HepG2 (cell line): ENCODE measurements around the gene COX15. TPM values are rescaled to one million over a fixed set of nuclear protein-coding genes. Genes with fewer than 3 reads are reported as not detected.
"Not testable (repeated sequence)": the region's sequence is repeated elsewhere in the genome, so short reads cannot be mapped to it uniquely, and the experiment has no call there.

Experiments used
- ATAC-seq: fragments of 200-7000 bp; cut with Tn5 transposase; 3 replicates; pipeline ENCODE4 v1.9.1; 2020; ENCODE audit warnings: mild to moderate bottlenecking, moderate library complexity
- BruUV-seq: library from RNA; stranded (reverse); fragments of 400-500 nt; replicated peaks from 2 replicates; lab custom pipeline; 2021; lab: Mats Ljungman, UMichigan
- CTCF ChIA-PET: fragments of 300-600 bp; formaldehyde crosslinking; extraction: SDS; loops from one replicate; lab custom pipeline; 2021; ENCODE audit warnings: low total read pairs, inconsistent platforms, low intra/inter-chr PET ratio; lab: Yijun Ruan, JAX
- POLR2A ChIA-PET: fragments of 350-600 bp; sonication (Branson Sonifier 250); formaldehyde crosslinking; loops from one replicate; lab custom pipeline; 2020; ENCODE audit warnings: antibody characterized with exemption, inconsistent platforms; lab: Yijun Ruan, JAX
- DNase-seq: peaks from one replicate; pipeline ENCODE4 v3.0.0-alpha.2; 2015; ENCODE audit warnings: low spot score
- FAIRE-seq: peaks from 3 replicates; lab custom pipeline; 2011; peaks lifted over from hg19 to GRCh38; lab: Jason Lieb, UNC
- H2AFZ ChIP-seq: one replicate; pipeline ENCODE4 v1.6.1; 2011; ENCODE audit warnings: low read length, inconsistent platforms
- H3K27ac ChIP-seq: fragments of 300-600 bp; 3 replicates; pipeline ENCODE4 v1.8.0; 2011; ENCODE audit warnings: mixed run types, mild to moderate bottlenecking, mixed read lengths, low read length, inconsistent platforms; ENCODE audit not compliant: insufficient read depth; ENCODE audit errors: extremely low read length
- H3K27me3 ChIP-seq, 2 experiments: fragments of 200-600 bp in 1 of 2; 2 replicates in 1 of 2; 3 replicates in 1 of 2; pipeline versions ENCODE4 v1.6.0 to v1.8.0; 2011; ENCODE audit warnings: low read length in 2 of 2, mild to moderate bottlenecking in 2 of 2, moderate library complexity in 2 of 2, inconsistent platforms in 1 of 2; ENCODE audit not compliant: insufficient read depth in 2 of 2, control insufficient read depth in 1 of 2
- H3K36me3 ChIP-seq, 2 experiments: fragments of 200-600 bp in 1 of 2; replicated peaks in 1 of 2; 2 replicates in 1 of 2; 3 replicates in 1 of 2; pipeline versions ENCODE4 v1.5.1 to v1.8.0; 2011; ENCODE audit warnings: low read length in 2 of 2, inconsistent platforms in 1 of 2; ENCODE audit not compliant: insufficient read depth in 2 of 2, control insufficient read depth in 1 of 2
- H3K4me1 ChIP-seq: 2 replicates; pipeline ENCODE4 v1.5.1; 2012; ENCODE audit warnings: low read length, inconsistent platforms; ENCODE audit not compliant: insufficient read depth
- H3K4me2 ChIP-seq: 2 replicates; pipeline ENCODE4 v1.6.0; 2011; ENCODE audit warnings: low read depth, low read length, inconsistent platforms
- H3K4me3 ChIP-seq, 3 experiments: fragments of 200-600 bp in 1 of 3; sonication (generic), shearing (Covaris generic) in 1 of 3; replicated peaks in 1 of 3; 2 replicates each; pipeline ENCODE4 v1.5.1; 2011 to 2016; ENCODE audit warnings: low read length in 3 of 3, inconsistent platforms in 2 of 3, low read depth in 2 of 3, mild to moderate bottlenecking in 2 of 3, control low read depth in 1 of 3, mixed read lengths in 1 of 3; ENCODE audit not compliant: insufficient read depth in 1 of 3
- H3K79me2 ChIP-seq: one replicate; pipeline ENCODE4 v1.6.1; 2011; ENCODE audit warnings: low read length, inconsistent platforms; ENCODE audit not compliant: insufficient read depth
- H3K9ac ChIP-seq: 2 replicates; pipeline ENCODE4 v1.6.0; 2011; ENCODE audit warnings: mild to moderate bottlenecking, low read depth, low read length, inconsistent platforms; ENCODE audit not compliant: insufficient read depth
- H3K9me3 ChIP-seq: 2 replicates; pipeline ENCODE4 v1.5.1; 2012; ENCODE audit warnings: mild to moderate bottlenecking, low read length
- H4K20me1 ChIP-seq: 2 replicates; pipeline ENCODE4 v1.6.0; 2011; ENCODE audit warnings: inconsistent platforms, mild to moderate bottlenecking, low read length, moderate library complexity; ENCODE audit not compliant: insufficient read depth
- HOXA7 ChIP-seq: sonication (generic); formaldehyde crosslinking; IDR thresholded peaks from 2 replicates; pipeline ENCODE4 v1.8.1; 2022; ENCODE audit warnings: mild to moderate bottlenecking, missing genetic modification reagents, moderate library complexity
- ZBTB38 ChIP-seq: sonication (generic); formaldehyde crosslinking; IDR thresholded peaks from 2 replicates; pipeline ENCODE4 v1.5.1; 2020; ENCODE audit warnings: mild to moderate bottlenecking, missing genetic modification reagents
- ZMAT3 ChIP-seq: sonication (generic); formaldehyde crosslinking; conservative IDR thresholded peaks from 2 replicates; pipeline ENCODE4 v1.7.0; 2021; ENCODE audit warnings: missing genetic modification reagents
- ZNF558 ChIP-seq: sonication (generic); formaldehyde crosslinking; IDR thresholded peaks from 2 replicates; pipeline ENCODE4 v1.9.0; 2022; ENCODE audit warnings: mild to moderate bottlenecking, missing genetic modification reagents, borderline replicate concordance
- WGBS: methylation state at CpG from one replicate; pipeline ENCODE4 v1.1.6; 2017; ENCODE audit warnings: low lambda C conversion rate; 5-methylcytosine and 5-hydroxymethylcytosine counted together
- in situ Hi-C: cut with HindIII; loops from 2 replicates; pipeline ENCODE4 v1.10.0; 2017; ENCODE audit warnings: low pct_unique_long_range_greater_than_20kb; ENCODE audit not compliant: extremely low pct_ligation_motif_present
- intact Hi-C: fragments of 100-400 bp; cut with micrococcal nuclease; formaldehyde crosslinking; loops from one replicate; pipeline ENCODE4 v1.10.0; 2022; ENCODE audit not compliant: unreplicated experiment
- polyA plus RNA-seq, 8 experiments: library from polyadenylated mRNA; depleted of rRNA in 3 of 8; stranded (reverse) in 7 of 8; unstranded in 1 of 8; fragments of >200 nt; fragmentation: Illumina TruSeq in 4 of 8; extraction: Trizol in 4 of 8; gene quantifications; 2 replicates each; pipeline versions ENCODE4 v1.2.1 to v1.2.3, GENCODE V29; 2011 to 2016; ENCODE audit warnings: low read depth in 4 of 8, missing spikeins in 1 of 8, mixed read lengths in 1 of 8; ENCODE audit not compliant: insufficient read depth in 1 of 8
- total RNA-seq, 5 experiments: library from RNA; depleted of rRNA; stranded (reverse); fragments of >200 nt; fragmentation: Illumina TruSeq; extraction: Trizol; gene quantifications; 2 replicates each; pipeline ENCODE4 v1.2.3, GENCODE V29; 2016; ENCODE audit warnings: low read depth in 1 of 5
- TF ChIP-seq, protein P1 (sequence below): sonication (generic); formaldehyde crosslinking; IDR thresholded peaks from 2 replicates; pipeline ENCODE4 v1.4.0; 2020; ENCODE audit warnings: missing genetic modification reagents

The COX15 gene
- total and polyA plus RNA-seq, 2 of the 13 experiments (the other 11 are each of a cell fraction or from before 2014, with no cell fraction given) = 19.2 to 44.7 TPM

DNA sequence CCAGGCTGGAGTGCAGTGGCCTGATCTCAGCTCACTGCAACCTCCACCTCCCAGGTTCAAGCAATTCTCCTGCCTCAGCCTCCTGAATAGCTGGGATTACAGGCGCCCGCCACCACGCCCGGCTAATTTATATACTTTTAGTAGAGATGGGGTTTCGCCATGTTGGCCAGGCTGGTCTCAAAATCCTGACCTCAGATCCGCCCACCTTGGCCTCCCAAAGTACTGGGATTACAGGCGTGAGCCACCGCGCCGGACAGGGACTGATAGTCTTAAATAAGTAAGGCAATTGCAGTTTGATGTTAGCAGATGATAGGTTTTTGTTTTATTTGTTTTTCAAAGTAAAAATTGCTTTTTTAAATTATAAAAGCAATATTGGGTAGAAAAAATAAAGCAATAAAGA lies 2.2 kb upstream of the COX15 start:
- H3K27ac ChIP-seq, intact Hi-C loops, CTCF ChIA-PET, H3K4me3 ChIP-seq, H4K20me1 ChIP-seq, FAIRE-seq, H3K9me3 ChIP-seq, DNase-seq, BruUV-seq, H3K9ac ChIP-seq, H3K27me3 ChIP-seq, ATAC-seq, H2AFZ ChIP-seq: not testable (repeated sequence)
- Histone ChIP-seq H3K79me2 (peaks cover 27% of the 10 kb centered on the region), H3K4me2 (peak overlapping the region; percentile 82; the same call in 1 of the 2 replicates), H3K36me3 (peaks cover 3 to 13% of the 10 kb centered on the region in 2 experiments; a peak in 2 of 5 replicates), H3K4me1 (peaks cover 30% of the 10 kb centered on the region)
- WGBS = 97% methylated on average over 10 of the region's 10 CpGs
- POLR2A ChIA-PET = interaction anchor here (0.6 to 3.7 kb wide), 5 partner anchors 21 to 112 kb away, joined by 3 to 73 read pairs (median 20); partner anchors contain the start of gene ABCC2
- in situ Hi-C loops = loop anchor here (5.0 kb wide), 1 partner anchor 48 kb away; the partner anchor contains the start of gene ABCC2

DNA sequence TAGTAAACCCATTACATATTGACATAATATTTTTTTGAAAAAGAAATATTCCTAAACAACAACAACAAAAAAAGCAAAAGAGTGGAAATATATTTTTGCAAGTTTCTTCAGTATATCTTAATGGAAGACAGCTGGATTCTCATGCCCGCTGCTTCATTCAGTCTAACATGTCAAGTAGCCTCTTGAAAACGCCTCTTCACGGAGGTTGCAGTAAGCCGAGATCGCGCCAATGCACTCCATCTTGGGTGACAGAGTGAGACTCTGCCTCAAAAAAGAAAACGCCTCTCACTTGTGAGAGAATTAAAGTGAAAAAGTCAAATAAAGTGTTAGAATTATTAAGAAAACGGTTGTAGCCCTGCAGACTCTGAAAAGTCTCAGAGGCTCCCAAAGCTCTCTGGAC lies 1.4 kb upstream of the COX15 start:
- ChIA-PET POLR2A (interaction anchor here (0.9 to 3.7 kb wide), 8 partner anchors 16 to 85 kb away, joined by 3 to 73 read pairs (median 20); partner anchors contain the start of gene ABCC2), CTCF (no interaction called here)
- Histone ChIP-seq H3K9me3 (no peaks in the 10 kb centered on the region), H3K4me2 (peak overlapping the region; percentile 82), H3K4me1 (peaks cover 30% of the 10 kb centered on the region), H3K27ac (peak overlapping the region; percentile 32), H3K79me2 (peaks cover 25% of the 10 kb centered on the region), H2AFZ (no peak overlapping the region), H3K4me3 (peak overlapping the region in 2 of 3 experiments; percentile 43 to 80; a peak in 2 of 6 replicates), H3K36me3 (peaks cover 3 to 11% of the 10 kb centered on the region in 2 experiments; a peak in 3 of 5 replicates), H3K27me3 (no peaks in the 10 kb centered on the region; a peak in 1 of 5 replicates), H4K20me1 (0 out of 2 replicates have a peak, but pooled peaks cover 4% of the 10 kb centered on the region), H3K9ac (peak overlapping the region; percentile 46; the same call in 1 of the 2 replicates)
- intact Hi-C loops = loop anchor here (2.0 kb wide), 1 partner anchor 21 kb away; no protein-coding TSS in a partner anchor
- BruUV-seq = no TSS peak
- ATAC-seq (no peak), FAIRE-seq (no peak), DNase-seq (no peak)
- WGBS = 81% methylated on average over 8 of the region's 8 CpGs
- in situ Hi-C loops = loop anchor here (5.0 kb wide), 1 partner anchor 49 kb away; the partner anchor contains the start of gene ABCC2
- TF ChIP-seq ZMAT3 (CRISPR knock-in tag) (no peak), ZNF558 (no peak), ZBTB38 (CRISPR knock-in tag) (0 out of 2 replicates have a peak, but pooled peaks have one; percentile 31), HOXA7 (no peak)
- TF ChIP-seq, protein P1, sequence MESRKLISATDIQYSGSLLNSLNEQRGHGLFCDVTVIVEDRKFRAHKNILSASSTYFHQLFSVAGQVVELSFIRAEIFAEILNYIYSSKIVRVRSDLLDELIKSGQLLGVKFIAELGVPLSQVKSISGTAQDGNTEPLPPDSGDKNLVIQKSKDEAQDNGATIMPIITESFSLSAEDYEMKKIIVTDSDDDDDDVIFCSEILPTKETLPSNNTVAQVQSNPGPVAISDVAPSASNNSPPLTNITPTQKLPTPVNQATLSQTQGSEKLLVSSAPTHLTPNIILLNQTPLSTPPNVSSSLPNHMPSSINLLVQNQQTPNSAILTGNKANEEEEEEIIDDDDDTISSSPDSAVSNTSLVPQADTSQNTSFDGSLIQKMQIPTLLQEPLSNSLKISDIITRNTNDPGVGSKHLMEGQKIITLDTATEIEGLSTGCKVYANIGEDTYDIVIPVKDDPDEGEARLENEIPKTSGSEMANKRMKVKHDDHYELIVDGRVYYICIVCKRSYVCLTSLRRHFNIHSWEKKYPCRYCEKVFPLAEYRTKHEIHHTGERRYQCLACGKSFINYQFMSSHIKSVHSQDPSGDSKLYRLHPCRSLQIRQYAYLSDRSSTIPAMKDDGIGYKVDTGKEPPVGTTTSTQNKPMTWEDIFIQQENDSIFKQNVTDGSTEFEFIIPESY (CRISPR knock-in tag) = peak; percentile 55; the same call in 1 of the 2 replicates
